ENCODE results near the gene MLN.

- TF ChIP-seq CTCF (IDR thresholded peaks at IDR 0.05; ENCODE audit: low read depth, low read length, poor library complexity, severe bottlenecking) (no peak), EZH2phosphoT487 (IDR thresholded peaks at IDR 0.05; ENCODE audit: borderline replicate concordance, low read length) (no peak)
Measured at GRCh38 chr6:33757906-33758305, 45.9 kb downstream of the MLN start.
